Cardiac fibroblast (primary cell): ENCODE measurements around the gene SKAP1.

Experiments used
- DNase-seq, 2 donors: peaks; one replicate each; pipeline versions ENCODE4 v3.0.0 to v3.0.0-alpha.2; 2010; ENCODE audit warnings: low read depth in 2 of 2
- H3K4me3 ChIP-seq, 2 donors: replicated peaks in 1 of 2; 1 replicate in 1 of 2; 2 replicates in 1 of 2; pipeline ENCODE4 v1.5.1; 2011; ENCODE audit warnings: low read depth in 2 of 2, low read length in 2 of 2, mild to moderate bottlenecking in 2 of 2, moderate library complexity in 1 of 2
- CTCF ChIP-seq: IDR thresholded peaks from one replicate; pipeline ENCODE4 v1.5.1; 2011; ENCODE audit warnings: low read depth, mild to moderate bottlenecking, low read length, inconsistent platforms

The SKAP1 gene

GRCh38 chr17:48391444-48391843, 38.6 kb downstream of the SKAP1 start:
- DNase-seq: no peak
- no peak for TF ChIP-seq CTCF
- no peak overlapping the region for H3K4me3 ChIP-seq

GRCh38 chr17:48389903-48390302, 40.1 kb downstream of the SKAP1 start:
- no peak overlapping the region for H3K4me3 ChIP-seq
- no peak for TF ChIP-seq CTCF
- no peak for DNase-seq

GRCh38 chr17:48388955-48389743, 40.9 kb downstream of the SKAP1 start:
- H3K4me3 ChIP-seq: no peak overlapping the region
- TF ChIP-seq CTCF: no peak
- DNase-seq: no peak

GRCh38 chr17:48386826-48387225, 43.2 kb downstream of the SKAP1 start:
- no peak for DNase-seq
- H3K4me3 ChIP-seq: no peak overlapping the region
- TF ChIP-seq CTCF: no peak

GRCh38 chr17:48385319-48385718, 44.7 kb downstream of the SKAP1 start:
- no peak for TF ChIP-seq CTCF
- H3K4me3 ChIP-seq: no peak overlapping the region
- DNase-seq: no peak

- TF ChIP-seq CTCF: no peak
- no peak for DNase-seq
- H3K4me3 ChIP-seq: no peak overlapping the region
These were observed 45.9 kb downstream of the SKAP1 start for GRCh38 chr17:48384164-48384563.

GRCh38 chr17:48382989-48383388, 47.0 kb downstream of the SKAP1 start:
- TF ChIP-seq CTCF: no peak

More at GRCh38 chr17:48382989-48383388, 47.0 kb downstream of the SKAP1 start:
- no peak for DNase-seq
- no peak overlapping the region for H3K4me3 ChIP-seq
